Measurements from ENCODE around the gene GALNT7. TPM values are rescaled to one million over a fixed set of nuclear protein-coding genes. Genes with fewer than 3 reads are reported as not detected.

The GALNT7 gene
- total and polyA plus RNA-seq, 10 of the 15 experiments (the other 5 are each of a cell fraction or from before 2014, with no cell fraction given) = 14.2 to 33.2 (median 28.9) TPM

DNA sequence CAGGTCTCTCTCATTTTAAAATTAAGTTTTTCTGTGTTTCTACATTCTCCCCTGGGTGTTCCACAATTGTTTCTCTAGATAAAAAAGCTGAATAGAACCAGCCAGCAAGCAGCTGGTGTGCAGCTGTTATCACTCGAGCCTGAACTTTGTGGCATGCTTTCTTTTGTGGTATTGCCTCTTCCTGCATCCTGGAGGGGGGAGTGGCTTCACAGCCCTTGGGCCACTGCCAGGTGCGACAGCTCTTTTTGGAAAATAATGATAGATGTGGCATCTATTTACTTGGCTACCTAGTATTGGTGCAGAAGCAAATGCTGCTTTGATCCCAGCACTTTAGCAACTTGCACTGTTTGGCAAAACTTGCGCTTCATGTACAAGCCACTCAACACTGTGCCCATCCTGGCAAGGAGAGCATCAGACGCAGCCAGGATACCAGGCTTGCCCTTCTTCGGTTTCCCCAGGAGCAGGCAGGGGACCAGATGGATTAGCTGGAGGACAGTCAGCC, 96.1 kb downstream of the GALNT7 start (continued):
- TF ChIP-seq, protein P1, sequence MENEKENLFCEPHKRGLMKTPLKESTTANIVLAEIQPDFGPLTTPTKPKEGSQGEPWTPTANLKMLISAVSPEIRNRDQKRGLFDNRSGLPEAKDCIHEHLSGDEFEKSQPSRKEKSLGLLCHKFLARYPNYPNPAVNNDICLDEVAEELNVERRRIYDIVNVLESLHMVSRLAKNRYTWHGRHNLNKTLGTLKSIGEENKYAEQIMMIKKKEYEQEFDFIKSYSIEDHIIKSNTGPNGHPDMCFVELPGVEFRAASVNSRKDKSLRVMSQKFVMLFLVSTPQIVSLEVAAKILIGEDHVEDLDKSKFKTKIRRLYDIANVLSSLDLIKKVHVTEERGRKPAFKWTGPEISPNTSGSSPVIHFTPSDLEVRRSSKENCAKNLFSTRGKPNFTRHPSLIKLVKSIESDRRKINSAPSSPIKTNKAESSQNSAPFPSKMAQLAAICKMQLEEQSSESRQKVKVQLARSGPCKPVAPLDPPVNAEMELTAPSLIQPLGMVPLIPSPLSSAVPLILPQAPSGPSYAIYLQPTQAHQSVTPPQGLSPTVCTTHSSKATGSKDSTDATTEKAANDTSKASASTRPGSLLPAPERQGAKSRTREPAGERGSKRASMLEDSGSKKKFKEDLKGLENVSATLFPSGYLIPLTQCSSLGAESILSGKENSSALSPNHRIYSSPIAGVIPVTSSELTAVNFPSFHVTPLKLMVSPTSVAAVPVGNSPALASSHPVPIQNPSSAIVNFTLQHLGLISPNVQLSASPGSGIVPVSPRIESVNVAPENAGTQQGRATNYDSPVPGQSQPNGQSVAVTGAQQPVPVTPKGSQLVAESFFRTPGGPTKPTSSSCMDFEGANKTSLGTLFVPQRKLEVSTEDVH (IDR thresholded peaks at IDR 0.05; ENCODE audit: low read depth, partially characterized antibody) = no peak
- TF ChIP-seq RELA (IDR thresholded peaks at IDR 0.05; ENCODE audit: borderline replicate concordance, partially characterized antibody) (no peak), EED (IDR thresholded peaks at IDR 0.05; ENCODE audit: low read depth) (0 out of 2 replicates have a peak, but pooled peaks have one; percentile 43), POLR2AphosphoS2 (IDR thresholded peaks at IDR 0.05; ENCODE audit: low read depth, low read length) (no peak), LARP7 (IDR thresholded peaks at IDR 0.05) (no peak), TCF3 (IDR thresholded peaks at IDR 0.05; ENCODE audit: borderline replicate concordance, insufficient read depth, low read depth, low read length) (peak; percentile 96), SMARCA5 (IDR thresholded peaks at IDR 0.05) (no peak), DPF2 (IDR thresholded peaks at IDR 0.05) (no peak), MTA3 (IDR thresholded peaks at IDR 0.05; ENCODE audit: borderline replicate concordance, low read length) (no peak), CEBPB (IDR thresholded peaks at IDR 0.05; ENCODE audit: borderline replicate concordance in 1 of 2, low read depth in 2 of 2, low read length in 2 of 2) (no peak)

DNA sequence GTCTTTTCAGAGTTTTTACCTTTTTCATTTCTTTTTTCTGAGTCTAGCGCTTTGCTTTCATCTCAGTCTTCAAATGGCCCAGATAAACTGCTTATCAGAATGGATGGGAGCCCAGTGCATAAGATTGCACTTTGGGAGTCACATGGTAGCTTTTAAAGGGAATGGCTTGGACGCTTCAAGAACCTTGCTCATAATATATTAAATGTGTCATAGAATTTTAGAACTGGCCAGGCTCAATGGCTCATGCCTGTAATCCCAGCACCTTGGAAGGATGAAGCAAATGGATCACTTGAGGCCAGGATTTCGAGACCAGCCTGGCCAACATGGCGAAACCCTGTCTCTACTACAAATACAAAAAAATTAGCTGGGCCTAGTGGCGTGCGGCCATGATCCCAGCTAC, 97.1 kb downstream of the GALNT7 start:
- H3K4me3 ChIP-seq = no peak overlapping the region
- DNase-seq (ENCODE audit: low read depth, low spot score) (no peak), ATAC-seq (no peak), FAIRE-seq (no peak)
- TF ChIP-seq SRF (IDR thresholded peaks at IDR 0.05; ENCODE audit: low read depth in 2 of 2, low read length in 2 of 2) = no peak
- no peak for TF ChIP-seq GATAD2B (conservative IDR thresholded peaks at IDR 0.05; ENCODE audit: low read depth)
- no peak for TF ChIP-seq TCF7 (IDR thresholded peaks at IDR 0.05; ENCODE audit: borderline replicate concordance)
- TF ChIP-seq, protein P1 (IDR thresholded peaks at IDR 0.05; ENCODE audit: low read depth, partially characterized antibody) = no peak
- POLR2A ChIA-PET = interaction anchor here (1.0 kb wide), 1 partner anchor 97 kb away, joined by 3 read pairs; the partner anchor contains the start of gene GALNT7
- H3K36me3 ChIP-seq (ENCODE audit: control insufficient read depth in 2 of 2, insufficient read depth in 2 of 2, low read length in 1 of 2) = no peaks in the 10 kb centered on the region; a peak in 1 of 4 replicates
- H3K27ac ChIP-seq (ENCODE audit: control insufficient read depth, insufficient read depth) = no peak overlapping the region
- H3K27me3 ChIP-seq (replicated peaks in 1 of 2; ENCODE audit: control insufficient read depth in 2 of 2, insufficient read depth in 2 of 2, low read length in 1 of 2) = no peaks in the 10 kb centered on the region
- H3K79me2 ChIP-seq (ENCODE audit: control insufficient read depth, insufficient read depth, low read length) = peaks cover 7% of the 10 kb centered on the region
- SMC1A ChIA-PET (ENCODE audit: uncharacterized antibody, unreplicated experiment) = interaction anchor here (0.5 to 4.7 kb wide), 6 partner anchors 9 to 1019 kb away, joined by 3 to 17 read pairs (median 5); no protein-coding TSS in a partner anchor
- intact Hi-C loops (cut with micrococcal nuclease; ENCODE audit: unreplicated experiment) = no loop called here
- in situ Hi-C loops (cut with MboI) = no loop called here
- H3K4me1 ChIP-seq (ENCODE audit: control insufficient read depth, insufficient read depth, low read length) = peaks cover 4% of the 10 kb centered on the region; the same call in 1 of the 2 replicates
- H3K4me2 ChIP-seq (ENCODE audit: control insufficient read depth, insufficient read depth) = no peak overlapping the region
- CTCF ChIA-PET = interaction anchor here (1.2 to 9.1 kb wide), 7 partner anchors 9 to 252 kb away, joined by 3 to 66 read pairs (median 4); partner anchors contain the start of gene GALNT7
- BruUV-seq (replicated peaks) = no TSS peak
- H3K9me3 ChIP-seq (replicated peaks; ENCODE audit: control insufficient read depth, insufficient read depth, low read length) = no peaks in the 10 kb centered on the region
- RAD21 ChIA-PET (ENCODE audit: unreplicated experiment) = interaction anchor here (0.9 to 1.4 kb wide), 2 partner anchors 12 to 252 kb away, joined by 3 read pairs; no protein-coding TSS in a partner anchor
- no peak overlapping the region for H3K9ac ChIP-seq (ENCODE audit: control insufficient read depth, insufficient read depth, low read length)
- H4K20me1 ChIP-seq (ENCODE audit: control insufficient read depth, insufficient read depth) = no peaks in the 10 kb centered on the region
- 98% methylated on average over 6 of the region's 6 CpGs for WGBS (ENCODE audit: insufficient coverage, insufficient replicate concordance, low lambda C conversion rate, missing lambda C conversion rate)
- H2AFZ ChIP-seq (ENCODE audit: control insufficient read depth, low read depth, low read length) = no peak overlapping the region

Data from GM12878 (cell line).